Stimulated activated CD4-positive, alpha-beta T cell treated with anti-CD3 and anti-CD28 coated beads, TNF-alpha, amount 100 ng/mL, for 1 hour (primary cell): ENCODE results near the gene MBOAT1.
"Not testable (repeated sequence)": the region's sequence is repeated elsewhere in the genome, so short reads cannot be mapped to it uniquely, and the experiment has no call there.

Source experiments
- DNase-seq, 3 donors: peaks; one replicate each; pipeline ENCODE4 v3.0.0-alpha.2; 2020; ENCODE audit warnings: low read depth in 3 of 3, low spot score in 1 of 3

MBOAT1 gene

GRCh38 chr6:20172842-20173456, 39.3 kb downstream of the MBOAT1 start:
- no peak for DNase-seq

- no peak for DNase-seq
Measured at GRCh38 chr6:20170455-20171148, 41.7 kb downstream of the MBOAT1 start.

GRCh38 chr6:20169786-20170185, 42.5 kb downstream of the MBOAT1 start:
- DNase-seq = no peak

GRCh38 chr6:20169119-20169557, 43.1 kb downstream of the MBOAT1 start:
- DNase-seq = no peak

GRCh38 chr6:20168690-20169089, 43.6 kb downstream of the MBOAT1 start:
- DNase-seq = no peak

GRCh38 chr6:20167601-20168000, 44.7 kb downstream of the MBOAT1 start:
- DNase-seq = no peak

GRCh38 chr6:20166210-20166609, 46.1 kb downstream of the MBOAT1 start:
- no peak for DNase-seq

GRCh38 chr6:20162515-20162914, 49.8 kb downstream of the MBOAT1 start:
- no peak for DNase-seq

- no peak for DNase-seq
Measured at GRCh38 chr6:20160541-20161283, 51.6 kb downstream of the MBOAT1 start.

GRCh38 chr6:20159781-20160540, 52.3 kb downstream of the MBOAT1 start:
- no peak for DNase-seq

GRCh38 chr6:20159098-20159497, 53.2 kb downstream of the MBOAT1 start:
- DNase-seq = no peak

GRCh38 chr6:20158676-20159075, 53.6 kb downstream of the MBOAT1 start:
- DNase-seq = no peak

- DNase-seq = no peak
Measured at GRCh38 chr6:20156824-20157223, 55.4 kb downstream of the MBOAT1 start.

- DNase-seq = no peak
Measured at GRCh38 chr6:20154753-20155152, 57.5 kb downstream of the MBOAT1 start.

- no peak for DNase-seq
Measured at GRCh38 chr6:20153194-20153593, 59.1 kb downstream of the MBOAT1 start.

GRCh38 chr6:20148433-20148832, 63.8 kb downstream of the MBOAT1 start:
- DNase-seq = no peak

GRCh38 chr6:20147469-20147868, 64.8 kb downstream of the MBOAT1 start:
- DNase-seq = no peak

- DNase-seq = not testable (repeated sequence)
Measured at GRCh38 chr6:20146831-20147230, 65.4 kb downstream of the MBOAT1 start.

GRCh38 chr6:20146291-20146690, 66.0 kb downstream of the MBOAT1 start:
- DNase-seq = no peak

- no peak for DNase-seq
Measured at GRCh38 chr6:20142866-20143265, 69.4 kb downstream of the MBOAT1 start.

- no peak for DNase-seq
Measured at GRCh38 chr6:20141931-20142330, 70.3 kb downstream of the MBOAT1 start.
